Measurements from ENCODE around the gene PER2. TPM values are rescaled to one million over a fixed set of nuclear protein-coding genes. Genes with fewer than 3 reads are reported as not detected.

Gene PER2
- total RNA-seq, 1 donor from 2014 or later, result 2.9 TPM

DNA sequence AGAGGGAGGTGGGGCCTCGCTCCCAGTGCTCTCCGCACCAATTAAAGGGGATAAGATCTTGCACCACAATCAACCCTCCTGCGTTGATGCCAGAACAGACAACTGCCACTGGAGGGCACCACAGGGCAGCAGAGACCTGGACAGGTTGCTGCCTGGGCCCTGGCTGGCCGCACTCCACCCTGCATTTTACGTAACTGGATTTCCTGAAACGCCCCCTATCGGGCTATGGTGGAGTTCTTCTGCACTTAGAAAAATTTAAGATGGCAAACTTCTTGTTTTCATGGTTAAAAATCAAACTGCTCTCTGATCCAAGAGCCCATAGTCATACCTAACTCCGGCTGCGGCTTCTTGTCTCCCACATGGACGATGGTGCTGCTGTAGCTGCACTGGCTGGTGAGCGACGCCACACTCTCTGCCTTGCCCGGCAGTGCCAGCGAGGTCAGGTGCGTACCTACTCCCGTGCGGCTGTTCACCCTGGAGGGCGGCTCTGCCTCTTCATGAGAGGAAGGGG lies 31.8 kb downstream of the PER2 start:
- Mint-ChIP-seq H3K36me3 (ENCODE audit: low read depth) (peaks cover 4% of the 10 kb centered on the region), H3K27me3 (ENCODE audit: low read depth) (no peaks in the 10 kb centered on the region), H3K9me3 (ENCODE audit: low read depth) (no peaks in the 10 kb centered on the region), H3K27ac (ENCODE audit: unreplicated experiment) (no peak overlapping the region), H3K4me3 (ENCODE audit: unreplicated experiment) (no peak overlapping the region), H3K4me1 (ENCODE audit: low read depth) (peaks cover 18% of the 10 kb centered on the region)
- TF ChIP-seq, protein P1, sequence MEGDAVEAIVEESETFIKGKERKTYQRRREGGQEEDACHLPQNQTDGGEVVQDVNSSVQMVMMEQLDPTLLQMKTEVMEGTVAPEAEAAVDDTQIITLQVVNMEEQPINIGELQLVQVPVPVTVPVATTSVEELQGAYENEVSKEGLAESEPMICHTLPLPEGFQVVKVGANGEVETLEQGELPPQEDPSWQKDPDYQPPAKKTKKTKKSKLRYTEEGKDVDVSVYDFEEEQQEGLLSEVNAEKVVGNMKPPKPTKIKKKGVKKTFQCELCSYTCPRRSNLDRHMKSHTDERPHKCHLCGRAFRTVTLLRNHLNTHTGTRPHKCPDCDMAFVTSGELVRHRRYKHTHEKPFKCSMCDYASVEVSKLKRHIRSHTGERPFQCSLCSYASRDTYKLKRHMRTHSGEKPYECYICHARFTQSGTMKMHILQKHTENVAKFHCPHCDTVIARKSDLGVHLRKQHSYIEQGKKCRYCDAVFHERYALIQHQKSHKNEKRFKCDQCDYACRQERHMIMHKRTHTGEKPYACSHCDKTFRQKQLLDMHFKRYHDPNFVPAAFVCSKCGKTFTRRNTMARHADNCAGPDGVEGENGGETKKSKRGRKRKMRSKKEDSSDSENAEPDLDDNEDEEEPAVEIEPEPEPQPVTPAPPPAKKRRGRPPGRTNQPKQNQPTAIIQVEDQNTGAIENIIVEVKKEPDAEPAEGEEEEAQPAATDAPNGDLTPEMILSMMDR (IDR thresholded peaks at IDR 0.05), result peak; percentile 86
- DNase-seq (ENCODE audit: low spot score), result peak; percentile 64

DNA sequence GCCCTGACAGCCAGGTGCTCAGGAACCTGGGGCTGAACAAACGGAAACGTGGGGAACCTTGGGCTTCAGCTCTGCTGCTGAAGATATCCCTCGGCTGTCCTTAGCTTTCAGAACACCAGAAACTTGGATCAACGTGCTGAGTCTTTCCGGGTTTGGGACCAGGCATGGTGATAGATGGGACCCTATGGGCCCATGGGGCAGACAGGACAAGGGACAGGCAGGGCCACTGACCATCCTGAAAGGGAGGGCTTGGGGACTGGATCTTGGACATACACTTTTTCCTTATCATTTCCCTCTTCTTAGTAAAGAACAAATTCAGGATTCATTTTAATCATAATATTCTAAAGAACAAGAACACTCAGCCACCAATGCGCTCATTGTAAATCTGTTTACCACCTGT lies 32.3 kb downstream of the PER2 start:
- Mint-ChIP-seq H3K4me3 (ENCODE audit: unreplicated experiment) (no peak overlapping the region), H3K9me3 (ENCODE audit: low read depth) (no peaks in the 10 kb centered on the region), H3K4me1 (ENCODE audit: low read depth) (peaks cover 14% of the 10 kb centered on the region), H3K36me3 (ENCODE audit: low read depth) (peaks cover 4% of the 10 kb centered on the region), H3K27me3 (ENCODE audit: low read depth) (no peaks in the 10 kb centered on the region), H3K27ac (ENCODE audit: unreplicated experiment) (no peak overlapping the region)
- TF ChIP-seq, protein P1 (IDR thresholded peaks at IDR 0.05), result no peak
- peak; percentile 40 for DNase-seq (ENCODE audit: low spot score)

DNA sequence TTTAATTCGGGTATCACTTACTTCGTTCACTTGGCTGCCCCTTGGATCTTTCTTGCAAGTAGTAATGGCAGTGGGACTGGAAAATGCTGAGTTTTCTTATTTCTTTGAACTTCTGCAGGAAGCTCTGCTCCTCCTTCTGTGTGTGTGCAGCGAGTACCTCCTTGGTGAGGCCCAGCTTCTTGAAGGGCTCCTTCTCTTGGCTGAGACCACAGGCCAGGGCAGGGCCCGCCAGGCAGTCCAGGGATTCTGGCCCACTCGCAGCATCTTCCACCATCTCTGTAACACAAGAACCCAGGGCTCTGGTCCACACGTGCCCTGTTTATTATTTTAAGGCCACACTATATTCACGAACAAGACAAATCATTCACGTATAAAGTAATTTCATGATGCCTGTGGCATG lies 32.8 kb downstream of the PER2 start:
- Mint-ChIP-seq H3K27ac (ENCODE audit: unreplicated experiment) (no peak overlapping the region), H3K27me3 (ENCODE audit: low read depth) (no peaks in the 10 kb centered on the region), H3K4me1 (ENCODE audit: low read depth) (peaks cover 10% of the 10 kb centered on the region), H3K4me3 (ENCODE audit: unreplicated experiment) (no peak overlapping the region), H3K9me3 (ENCODE audit: low read depth) (no peaks in the 10 kb centered on the region), H3K36me3 (ENCODE audit: low read depth) (peaks cover 4% of the 10 kb centered on the region)
- TF ChIP-seq, protein P1 (IDR thresholded peaks at IDR 0.05), result no peak
- DNase-seq (ENCODE audit: low spot score), result peak; percentile 42

DNA sequence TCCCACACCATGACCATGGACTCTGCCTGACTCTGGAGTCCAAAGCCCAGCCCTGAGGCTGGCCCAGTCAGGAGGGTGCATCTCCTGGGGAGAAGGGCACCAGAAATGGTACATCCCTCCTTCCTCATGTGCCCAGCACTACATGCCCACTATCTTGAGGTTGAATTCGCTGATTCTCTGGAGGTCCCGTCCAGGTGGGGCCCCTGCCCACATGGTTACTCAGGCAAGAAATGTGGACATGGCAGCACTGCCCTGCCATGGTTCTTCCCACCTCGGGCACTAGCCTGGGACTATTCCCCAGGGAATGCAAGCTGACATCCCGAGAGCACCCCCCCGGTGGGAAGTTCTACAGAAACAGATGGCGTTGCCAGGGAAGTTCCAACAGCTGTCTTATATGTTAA lies 33.3 kb downstream of the PER2 start:
- no peaks in the 10 kb centered on the region for H3K9me3 Mint-ChIP-seq (ENCODE audit: low read depth)
- TF ChIP-seq, protein P1 (IDR thresholded peaks at IDR 0.05), result no peak
- DNase-seq (ENCODE audit: low spot score), result peak; percentile 67
- no peak overlapping the region for H3K4me3 Mint-ChIP-seq (ENCODE audit: unreplicated experiment)
- peaks cover 5% of the 10 kb centered on the region for H3K4me1 Mint-ChIP-seq (ENCODE audit: low read depth)
- H3K27ac Mint-ChIP-seq (ENCODE audit: unreplicated experiment), result no peak overlapping the region
- H3K36me3 Mint-ChIP-seq (ENCODE audit: low read depth), result peaks cover 4% of the 10 kb centered on the region
- no peaks in the 10 kb centered on the region for H3K27me3 Mint-ChIP-seq (ENCODE audit: low read depth)

DNA sequence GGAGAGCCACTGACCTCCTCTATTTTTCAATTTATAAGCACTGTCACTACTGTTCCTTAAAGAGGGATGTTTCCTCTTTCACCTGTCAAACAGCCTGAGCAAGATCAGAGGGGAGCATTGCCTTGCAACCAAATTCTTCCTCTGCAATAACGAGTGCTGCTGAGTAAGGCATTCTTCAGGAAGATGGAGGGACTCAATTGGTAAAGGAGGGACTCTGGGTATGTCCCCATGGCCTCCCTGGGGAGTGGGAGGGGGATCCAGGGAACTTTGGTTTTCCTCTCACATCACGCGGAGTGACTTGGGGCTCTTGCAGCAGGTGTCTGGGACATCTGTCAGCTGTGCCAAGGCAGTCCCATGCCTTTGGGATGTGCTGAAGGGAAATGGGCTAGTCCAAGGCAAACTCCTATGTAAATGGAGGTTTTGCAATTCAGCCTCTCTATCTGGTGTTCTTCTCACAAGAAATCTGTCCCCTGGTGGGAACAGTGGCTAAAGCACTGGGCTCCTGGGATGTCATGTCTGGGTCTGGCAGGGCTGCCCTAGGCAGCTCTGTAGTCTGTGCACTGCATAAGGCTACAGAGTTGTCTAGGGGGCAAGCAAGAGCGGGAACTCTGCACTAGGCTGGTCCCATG lies 34.2 kb downstream of the PER2 start:
- peak; percentile 32 for DNase-seq (ENCODE audit: low spot score)
- TF ChIP-seq, protein P1 (IDR thresholded peaks at IDR 0.05), result no peak
- no peaks in the 10 kb centered on the region for H3K27me3 Mint-ChIP-seq (ENCODE audit: low read depth)
- no peak overlapping the region for H3K4me3 Mint-ChIP-seq (ENCODE audit: unreplicated experiment)
- H3K9me3 Mint-ChIP-seq (ENCODE audit: low read depth), result no peaks in the 10 kb centered on the region
- no peak overlapping the region for H3K27ac Mint-ChIP-seq (ENCODE audit: unreplicated experiment)
- peaks cover 4% of the 10 kb centered on the region for H3K36me3 Mint-ChIP-seq (ENCODE audit: low read depth)
- H3K4me1 Mint-ChIP-seq (ENCODE audit: low read depth), result no peaks in the 10 kb centered on the region
